Osteoblast (primary cell): ENCODE data around the gene G0S2. TPM values are rescaled to one million over a fixed set of nuclear protein-coding genes. Genes with fewer than 3 reads are reported as not detected.

Experiments used
- DNase-seq: peaks from one replicate; pipeline ENCODE4 v3.0.0; 2011; ENCODE audit warnings: low spot score, mixed read lengths; ENCODE audit not compliant: insufficient read length; ENCODE audit errors: missing footprints
- H2AFZ ChIP-seq: 2 replicates; pipeline ENCODE4 v1.6.0; 2011; ENCODE audit warnings: mild to moderate bottlenecking, low read length
- H3K27ac ChIP-seq: 2 replicates; pipeline ENCODE4 v1.5.1; 2011; ENCODE audit warnings: mild to moderate bottlenecking, low read depth, low read length, moderate library complexity
- H3K27me3 ChIP-seq: 2 replicates; pipeline ENCODE4 v1.6.0; 2012; ENCODE audit warnings: mild to moderate bottlenecking, control low read depth, inconsistent platforms, low read length, moderate library complexity; ENCODE audit not compliant: insufficient read depth
- H3K36me3 ChIP-seq: 2 replicates; pipeline ENCODE4 v1.5.1; 2011; ENCODE audit warnings: mild to moderate bottlenecking, low read length, control low read depth, moderate library complexity; ENCODE audit not compliant: insufficient read depth
- H3K4me1 ChIP-seq: 2 replicates; pipeline ENCODE4 v1.5.1; 2011; ENCODE audit warnings: mild to moderate bottlenecking, low read length, control low read depth, moderate library complexity; ENCODE audit not compliant: insufficient read depth
- H3K4me2 ChIP-seq: 2 replicates; pipeline ENCODE4 v1.6.0; 2011; ENCODE audit warnings: mild to moderate bottlenecking, low read length; ENCODE audit not compliant: insufficient read depth
- H3K4me3 ChIP-seq: fragments of 200-600 bp; sonication (generic); 3 replicates; pipeline ENCODE4 v1.5.1; 2012; ENCODE audit warnings: mild to moderate bottlenecking, low read length, inconsistent platforms; ENCODE audit not compliant: insufficient read depth
- H3K79me2 ChIP-seq: 2 replicates; pipeline ENCODE4 v1.6.0; 2012; ENCODE audit warnings: mild to moderate bottlenecking, low read length, control low read depth, inconsistent platforms; ENCODE audit not compliant: insufficient read depth
- H3K9me3 ChIP-seq: 2 replicates; pipeline ENCODE4 v1.5.1; 2011; ENCODE audit warnings: low read depth, low read length, control low read depth
- H4K20me1 ChIP-seq: 2 replicates; pipeline ENCODE4 v1.6.0; 2012; ENCODE audit warnings: mild to moderate bottlenecking, low read length, control low read depth; ENCODE audit not compliant: insufficient read depth
- total RNA-seq: library from RNA; depleted of rRNA; stranded (reverse); fragments of >200 nt; gene quantifications from 2 replicates; pipeline ENCODE4 v1.2.3, GENCODE V29; 2012
- TF ChIP-seq, protein P1 (sequence below): IDR thresholded peaks from 2 replicates; pipeline ENCODE4 v1.5.1; 2011; ENCODE audit warnings: mild to moderate bottlenecking, low read depth, low read length, moderate library complexity; ENCODE audit errors: extremely low read depth

The G0S2 gene, protein sequence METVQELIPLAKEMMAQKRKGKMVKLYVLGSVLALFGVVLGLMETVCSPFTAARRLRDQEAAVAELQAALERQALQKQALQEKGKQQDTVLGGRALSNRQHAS
- total RNA-seq: 10.5 and 11.2 TPM in 2 replicates

DNA sequence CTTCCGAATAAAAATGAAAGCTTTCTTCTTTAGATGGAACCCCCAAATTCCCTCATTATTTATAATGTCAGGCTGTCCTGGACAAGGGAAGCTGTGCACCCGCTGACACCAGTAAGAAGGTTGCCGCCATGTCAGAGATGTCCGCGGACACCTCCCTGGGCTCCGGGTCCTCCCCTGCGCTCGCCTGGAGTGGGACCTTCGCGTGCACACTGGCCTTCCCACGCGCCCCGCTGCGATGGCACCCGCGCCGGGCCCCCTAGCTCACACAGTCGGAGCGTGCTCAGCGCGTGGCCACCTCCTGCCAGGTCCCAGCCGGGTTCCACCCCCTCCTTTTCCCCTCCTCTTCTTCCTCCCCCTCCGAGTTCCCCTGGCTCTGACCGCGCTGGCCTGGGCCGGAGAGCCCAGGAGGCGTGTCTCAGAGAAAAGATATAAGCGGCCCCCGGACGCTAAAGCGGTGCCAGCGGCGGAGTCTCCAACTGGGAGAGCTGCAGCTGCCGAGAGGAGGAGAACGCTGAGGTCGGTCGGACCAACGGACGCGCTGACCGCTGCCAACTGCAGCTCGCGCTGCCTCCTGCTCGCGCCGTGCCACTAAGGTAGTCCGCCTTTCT, at the start of gene G0S2:
G0S2 (plus strand) TSS at position 456 of the 608 bp plus-strand sequence. CDS start 273 bp downstream, outside the sequence.
- Histone ChIP-seq H3K4me3 (peak within 1 kb of the TSS; percentile 74), H3K27me3 (peaks cover 18% of the 10 kb centered on the region)

GRCh38 chr1:209625791-209626285, 49.4 kb upstream of the G0S2 start:
- Histone ChIP-seq H4K20me1 (no peaks in the 10 kb centered on the region), H3K9me3 (no peaks in the 10 kb centered on the region), H3K4me2 (no peak overlapping the region), H2AFZ (no peak overlapping the region), H3K4me1 (peaks cover 7% of the 10 kb centered on the region), H3K27me3 (no peaks in the 10 kb centered on the region), H3K4me3 (no peak overlapping the region), H3K79me2 (no peaks in the 10 kb centered on the region), H3K36me3 (no peaks in the 10 kb centered on the region), H3K27ac (no peak overlapping the region)
- TF ChIP-seq, protein P1, sequence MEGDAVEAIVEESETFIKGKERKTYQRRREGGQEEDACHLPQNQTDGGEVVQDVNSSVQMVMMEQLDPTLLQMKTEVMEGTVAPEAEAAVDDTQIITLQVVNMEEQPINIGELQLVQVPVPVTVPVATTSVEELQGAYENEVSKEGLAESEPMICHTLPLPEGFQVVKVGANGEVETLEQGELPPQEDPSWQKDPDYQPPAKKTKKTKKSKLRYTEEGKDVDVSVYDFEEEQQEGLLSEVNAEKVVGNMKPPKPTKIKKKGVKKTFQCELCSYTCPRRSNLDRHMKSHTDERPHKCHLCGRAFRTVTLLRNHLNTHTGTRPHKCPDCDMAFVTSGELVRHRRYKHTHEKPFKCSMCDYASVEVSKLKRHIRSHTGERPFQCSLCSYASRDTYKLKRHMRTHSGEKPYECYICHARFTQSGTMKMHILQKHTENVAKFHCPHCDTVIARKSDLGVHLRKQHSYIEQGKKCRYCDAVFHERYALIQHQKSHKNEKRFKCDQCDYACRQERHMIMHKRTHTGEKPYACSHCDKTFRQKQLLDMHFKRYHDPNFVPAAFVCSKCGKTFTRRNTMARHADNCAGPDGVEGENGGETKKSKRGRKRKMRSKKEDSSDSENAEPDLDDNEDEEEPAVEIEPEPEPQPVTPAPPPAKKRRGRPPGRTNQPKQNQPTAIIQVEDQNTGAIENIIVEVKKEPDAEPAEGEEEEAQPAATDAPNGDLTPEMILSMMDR: no peak
- no peak for DNase-seq

More for the DNA sequence above, at the start of gene G0S2:
- no peaks in the 10 kb centered on the region for H3K36me3 ChIP-seq
- TF ChIP-seq, protein P1: no peak
- peak; percentile 87 for DNase-seq
- H4K20me1 ChIP-seq: no peaks in the 10 kb centered on the region
- H3K4me2 ChIP-seq: peak within 1 kb of the TSS; percentile 86
- peaks cover 24% of the 10 kb centered on the region for H3K4me1 ChIP-seq
- H3K9me3 ChIP-seq: no peaks in the 10 kb centered on the region
- H3K27ac ChIP-seq: peak within 1 kb of the TSS; percentile 3
- H2AFZ ChIP-seq: peak within 1 kb of the TSS; percentile 92
- no peaks in the 10 kb centered on the region for H3K79me2 ChIP-seq

GRCh38 chr1:209626346-209627026, 48.7 kb upstream of the G0S2 start:
- DNase-seq: no peak
- Histone ChIP-seq H3K36me3 (no peaks in the 10 kb centered on the region), H3K27me3 (no peaks in the 10 kb centered on the region), H3K4me3 (no peak overlapping the region), H3K27ac (no peak overlapping the region), H3K4me1 (peaks cover 7% of the 10 kb centered on the region), H4K20me1 (no peaks in the 10 kb centered on the region), H3K9me3 (no peaks in the 10 kb centered on the region), H3K79me2 (no peaks in the 10 kb centered on the region), H2AFZ (no peak overlapping the region), H3K4me2 (no peak overlapping the region)
- TF ChIP-seq, protein P1: no peak

GRCh38 chr1:209627027-209627731, 48.0 kb upstream of the G0S2 start:
- H2AFZ ChIP-seq: no peak overlapping the region
- no peaks in the 10 kb centered on the region for H3K79me2 ChIP-seq
- H4K20me1 ChIP-seq: no peaks in the 10 kb centered on the region

More at GRCh38 chr1:209627027-209627731, 48.0 kb upstream of the G0S2 start:
- Histone ChIP-seq H3K27me3 (no peaks in the 10 kb centered on the region), H3K36me3 (no peaks in the 10 kb centered on the region), H3K4me1 (peaks cover 7% of the 10 kb centered on the region), H3K4me2 (no peak overlapping the region), H3K27ac (no peak overlapping the region), H3K4me3 (no peak overlapping the region), H3K9me3 (no peaks in the 10 kb centered on the region)
- TF ChIP-seq, protein P1: no peak
- no peak for DNase-seq
